ENCODE data around the gene CYP1A1.

The CYP1A1 gene

DNA sequence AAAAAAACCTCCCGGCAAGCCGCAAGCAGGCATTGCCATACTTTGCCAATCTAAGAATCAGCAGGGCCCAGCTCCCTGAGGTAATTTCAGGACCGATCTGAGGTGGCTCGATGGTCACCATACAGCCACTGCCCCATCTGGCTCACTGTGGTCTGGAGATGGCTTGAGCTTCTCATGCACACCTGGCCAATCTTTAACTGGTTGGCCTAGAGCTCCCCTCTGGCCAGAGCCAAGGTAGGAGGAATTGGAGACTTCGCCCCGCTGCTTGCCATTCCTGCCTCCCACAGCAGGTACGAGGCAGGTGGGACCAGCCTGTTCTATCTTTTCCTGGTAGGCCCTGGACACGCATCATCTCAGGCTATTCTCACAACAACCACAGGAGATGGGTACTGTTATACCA lies 33.4 kb upstream of the CYP1A1 start:
- Histone ChIP-seq H3K9me3 (no peaks in the 10 kb centered on the region), H3K27me3 (peaks cover 26% of the 10 kb centered on the region), H3K27ac (no peak overlapping the region), H3K4me3 (ENCODE audit: low read depth in 1 of 2, low read length in 1 of 2) (no peak overlapping the region), H3K36me3 (no peaks in the 10 kb centered on the region), H3K4me1 (ENCODE audit: control insufficient read depth in 1 of 2, insufficient read depth in 1 of 2, low read depth in 1 of 2, low read length in 1 of 2) (no peaks in the 10 kb centered on the region)
- TF ChIP-seq, protein P1, sequence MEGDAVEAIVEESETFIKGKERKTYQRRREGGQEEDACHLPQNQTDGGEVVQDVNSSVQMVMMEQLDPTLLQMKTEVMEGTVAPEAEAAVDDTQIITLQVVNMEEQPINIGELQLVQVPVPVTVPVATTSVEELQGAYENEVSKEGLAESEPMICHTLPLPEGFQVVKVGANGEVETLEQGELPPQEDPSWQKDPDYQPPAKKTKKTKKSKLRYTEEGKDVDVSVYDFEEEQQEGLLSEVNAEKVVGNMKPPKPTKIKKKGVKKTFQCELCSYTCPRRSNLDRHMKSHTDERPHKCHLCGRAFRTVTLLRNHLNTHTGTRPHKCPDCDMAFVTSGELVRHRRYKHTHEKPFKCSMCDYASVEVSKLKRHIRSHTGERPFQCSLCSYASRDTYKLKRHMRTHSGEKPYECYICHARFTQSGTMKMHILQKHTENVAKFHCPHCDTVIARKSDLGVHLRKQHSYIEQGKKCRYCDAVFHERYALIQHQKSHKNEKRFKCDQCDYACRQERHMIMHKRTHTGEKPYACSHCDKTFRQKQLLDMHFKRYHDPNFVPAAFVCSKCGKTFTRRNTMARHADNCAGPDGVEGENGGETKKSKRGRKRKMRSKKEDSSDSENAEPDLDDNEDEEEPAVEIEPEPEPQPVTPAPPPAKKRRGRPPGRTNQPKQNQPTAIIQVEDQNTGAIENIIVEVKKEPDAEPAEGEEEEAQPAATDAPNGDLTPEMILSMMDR (IDR thresholded peaks at IDR 0.05): no peak

DNA sequence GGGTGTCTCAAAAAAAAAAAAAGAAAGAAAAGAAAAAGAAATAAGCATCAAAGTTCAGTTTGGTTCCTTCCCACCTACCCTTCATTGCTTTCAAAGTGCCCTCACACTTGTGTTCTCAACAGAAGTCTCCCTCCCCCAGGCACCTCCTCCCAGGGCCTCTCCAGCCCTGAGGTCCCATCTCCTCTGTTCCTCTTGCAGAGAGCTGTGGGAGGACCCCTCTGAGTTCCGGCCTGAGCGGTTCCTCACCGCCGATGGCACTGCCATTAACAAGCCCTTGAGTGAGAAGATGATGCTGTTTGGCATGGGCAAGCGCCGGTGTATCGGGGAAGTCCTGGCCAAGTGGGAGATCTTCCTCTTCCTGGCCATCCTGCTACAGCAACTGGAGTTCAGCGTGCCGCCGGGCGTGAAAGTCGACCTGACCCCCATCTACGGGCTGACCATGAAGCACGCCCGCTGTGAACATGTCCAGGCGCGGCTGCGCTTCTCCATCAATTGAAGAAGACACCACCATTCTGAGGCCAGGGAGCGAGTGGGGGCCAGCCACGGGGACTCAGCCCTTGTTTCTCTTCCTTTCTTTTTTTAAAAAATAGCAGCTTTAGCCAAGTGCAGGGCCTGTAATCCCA lies 29.4 kb upstream of the CYP1A1 start:
- TF ChIP-seq, protein P1 (IDR thresholded peaks at IDR 0.05): no peak
- Histone ChIP-seq H3K27ac (no peak overlapping the region), H3K9me3 (no peaks in the 10 kb centered on the region)

DNA sequence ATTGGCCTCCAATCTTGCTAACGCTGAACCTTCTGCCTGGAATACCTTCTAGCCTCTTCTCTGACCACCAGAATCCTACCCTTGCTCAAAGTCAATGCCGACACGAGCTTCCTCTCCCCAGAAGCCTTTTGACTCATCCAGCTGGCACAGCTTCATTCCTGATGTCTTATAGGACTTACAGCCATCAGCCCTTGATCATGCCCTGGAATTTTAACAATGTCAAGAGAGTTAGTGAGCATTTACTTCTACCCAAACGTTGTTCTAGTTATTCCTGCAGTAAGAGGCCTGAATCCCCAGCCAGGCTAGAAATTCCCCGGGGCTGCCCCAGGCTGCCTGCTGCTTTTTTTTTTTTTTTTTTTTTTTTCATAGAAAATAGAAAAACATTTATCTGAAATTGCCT lies 27.2 kb upstream of the CYP1A1 start:
- Histone ChIP-seq H3K27ac (no peak overlapping the region), H3K36me3 (no peaks in the 10 kb centered on the region), H3K9me3 (no peaks in the 10 kb centered on the region), H3K4me1 (ENCODE audit: control insufficient read depth in 1 of 2, insufficient read depth in 1 of 2, low read depth in 1 of 2, low read length in 1 of 2) (no peaks in the 10 kb centered on the region), H3K27me3 (no peaks in the 10 kb centered on the region), H3K4me3 (ENCODE audit: low read depth in 1 of 2, low read length in 1 of 2) (no peak overlapping the region)
- TF ChIP-seq, protein P1 (IDR thresholded peaks at IDR 0.05): no peak

More for the DNA sequence above, 29.4 kb upstream of the CYP1A1 start:
- Histone ChIP-seq H3K4me3 (ENCODE audit: low read depth in 1 of 2, low read length in 1 of 2) (no peak overlapping the region), H3K27me3 (no peaks in the 10 kb centered on the region), H3K4me1 (ENCODE audit: control insufficient read depth in 1 of 2, insufficient read depth in 1 of 2, low read depth in 1 of 2, low read length in 1 of 2) (no peaks in the 10 kb centered on the region), H3K36me3 (no peaks in the 10 kb centered on the region)

DNA sequence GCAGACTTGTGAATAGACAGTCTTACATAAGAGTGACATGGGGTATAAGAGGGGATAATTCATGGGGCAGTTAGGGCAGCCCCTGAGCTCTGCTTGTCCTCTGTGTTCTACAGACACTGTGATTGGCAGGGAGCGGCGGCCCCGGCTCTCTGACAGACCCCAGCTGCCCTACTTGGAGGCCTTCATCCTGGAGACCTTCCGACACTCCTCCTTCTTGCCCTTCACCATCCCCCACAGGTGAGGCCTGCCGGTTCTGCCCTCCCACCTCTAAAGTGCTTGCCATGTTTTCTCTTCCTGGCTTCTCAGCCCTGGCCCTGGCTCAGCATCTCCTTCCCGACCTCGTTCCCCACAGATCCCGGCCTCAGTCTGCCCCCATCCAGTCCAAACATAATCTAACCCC lies 26.7 kb upstream of the CYP1A1 start:
- no peak overlapping the region for H3K27ac ChIP-seq
- H3K27me3 ChIP-seq: no peaks in the 10 kb centered on the region
- H3K9me3 ChIP-seq: no peaks in the 10 kb centered on the region
- H3K4me1 ChIP-seq (ENCODE audit: control insufficient read depth in 1 of 2, insufficient read depth in 1 of 2, low read depth in 1 of 2, low read length in 1 of 2): no peaks in the 10 kb centered on the region
- H3K36me3 ChIP-seq: no peaks in the 10 kb centered on the region
- H3K4me3 ChIP-seq (ENCODE audit: low read depth in 1 of 2, low read length in 1 of 2): no peak overlapping the region
- TF ChIP-seq, protein P1 (IDR thresholded peaks at IDR 0.05): no peak

DNA sequence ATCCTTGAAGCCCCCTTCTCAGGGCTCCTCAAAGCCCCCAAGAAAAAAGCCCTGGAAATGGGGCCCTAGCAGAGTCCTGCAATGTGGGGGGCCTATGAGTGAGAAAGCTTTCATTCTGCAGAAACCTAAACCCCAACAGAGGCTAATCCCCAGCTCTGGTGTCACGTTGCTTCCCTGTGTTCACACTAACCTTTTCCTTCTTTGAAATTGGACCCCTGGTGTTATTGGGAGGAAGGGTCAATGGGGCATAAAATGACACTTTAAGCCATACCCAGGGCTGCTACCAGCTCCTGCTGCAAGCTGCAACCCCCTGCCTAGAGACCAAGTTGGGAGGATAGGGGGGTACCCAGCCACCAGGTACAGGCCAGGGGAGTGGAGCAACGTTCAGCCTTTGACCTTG lies 25.4 kb upstream of the CYP1A1 start:
- H3K9me3 ChIP-seq: no peaks in the 10 kb centered on the region
- H3K4me3 ChIP-seq (ENCODE audit: low read depth in 1 of 2, low read length in 1 of 2): no peak overlapping the region
- no peak overlapping the region for H3K27ac ChIP-seq
- TF ChIP-seq, protein P1 (IDR thresholded peaks at IDR 0.05): no peak
- H3K27me3 ChIP-seq: peaks cover 5% of the 10 kb centered on the region
- H3K36me3 ChIP-seq: no peaks in the 10 kb centered on the region
- H3K4me1 ChIP-seq (ENCODE audit: control insufficient read depth in 1 of 2, insufficient read depth in 1 of 2, low read depth in 1 of 2, low read length in 1 of 2): no peaks in the 10 kb centered on the region
